Measurements from ENCODE around the gene JAK1.
"Not testable (repeated sequence)": the region's sequence is repeated elsewhere in the genome, so short reads cannot be mapped to it uniquely, and the experiment has no call there.

Gene JAK1

GRCh38 chr1:64942118-64942517 lies 24.2 kb downstream of the JAK1 start:
- Histone ChIP-seq H3K4me1 (ENCODE audit: insufficient read depth, low read length) (no peaks in the 10 kb centered on the region), H3K36me3 (ENCODE audit: insufficient read depth, low read depth, low read length) (no peaks in the 10 kb centered on the region), H3K9me3 (ENCODE audit: insufficient read depth, low read depth, low read length) (no peaks in the 10 kb centered on the region), H3K27ac (ENCODE audit: low read length) (no peak overlapping the region), H3K4me3 (ENCODE audit: low read length) (no peak overlapping the region), H3K9ac (ENCODE audit: low read depth, low read length) (no peak overlapping the region), H3K27me3 (ENCODE audit: insufficient read depth, low read length) (no peaks in the 10 kb centered on the region)

- no peaks in the 10 kb centered on the region for H3K4me1 ChIP-seq (ENCODE audit: insufficient read depth, low read length)
- no peaks in the 10 kb centered on the region for H3K9me3 ChIP-seq (ENCODE audit: insufficient read depth, low read depth, low read length)
- no peak overlapping the region for H3K27ac ChIP-seq (ENCODE audit: low read length)
These were observed 24.8 kb downstream of the JAK1 start for GRCh38 chr1:64941461-64942117.

GRCh38 chr1:64940025-64940424 lies 26.3 kb downstream of the JAK1 start:
- Histone ChIP-seq H3K36me3 (ENCODE audit: insufficient read depth, low read depth, low read length) (no peaks in the 10 kb centered on the region), H3K4me3 (ENCODE audit: low read length) (no peak overlapping the region), H3K9ac (ENCODE audit: low read depth, low read length) (no peak overlapping the region), H3K4me1 (ENCODE audit: insufficient read depth, low read length) (no peaks in the 10 kb centered on the region), H3K27ac (ENCODE audit: low read length) (no peak overlapping the region), H3K27me3 (ENCODE audit: insufficient read depth, low read length) (no peaks in the 10 kb centered on the region), H3K9me3 (ENCODE audit: insufficient read depth, low read depth, low read length) (no peaks in the 10 kb centered on the region)

More at GRCh38 chr1:64941461-64942117, 24.8 kb downstream of the JAK1 start:
- no peak overlapping the region for H3K9ac ChIP-seq (ENCODE audit: low read depth, low read length)
- H3K27me3 ChIP-seq (ENCODE audit: insufficient read depth, low read length): no peaks in the 10 kb centered on the region
- H3K36me3 ChIP-seq (ENCODE audit: insufficient read depth, low read depth, low read length): no peaks in the 10 kb centered on the region
- H3K4me3 ChIP-seq (ENCODE audit: low read length): no peak overlapping the region

- Histone ChIP-seq H3K9me3 (ENCODE audit: insufficient read depth, low read depth, low read length) (no peaks in the 10 kb centered on the region), H3K36me3 (ENCODE audit: insufficient read depth, low read depth, low read length) (no peaks in the 10 kb centered on the region), H3K4me1 (ENCODE audit: insufficient read depth, low read length) (no peaks in the 10 kb centered on the region), H3K9ac (ENCODE audit: low read depth, low read length) (no peak overlapping the region), H3K27me3 (ENCODE audit: insufficient read depth, low read length) (no peaks in the 10 kb centered on the region), H3K27ac (ENCODE audit: low read length) (no peak overlapping the region), H3K4me3 (ENCODE audit: low read length) (no peak overlapping the region)
These were observed 27.4 kb downstream of the JAK1 start for GRCh38 chr1:64938991-64939390.

GRCh38 chr1:64936956-64937355 lies 29.4 kb downstream of the JAK1 start:
- no peaks in the 10 kb centered on the region for H3K9me3 ChIP-seq (ENCODE audit: insufficient read depth, low read depth, low read length)
- no peak overlapping the region for H3K27ac ChIP-seq (ENCODE audit: low read length)
- no peaks in the 10 kb centered on the region for H3K4me1 ChIP-seq (ENCODE audit: insufficient read depth, low read length)

GRCh38 chr1:64935551-64936155 lies 30.7 kb downstream of the JAK1 start:
- H3K27me3 ChIP-seq (ENCODE audit: insufficient read depth, low read length): no peaks in the 10 kb centered on the region
- H3K27ac ChIP-seq (ENCODE audit: low read length): no peak overlapping the region
- H3K36me3 ChIP-seq (ENCODE audit: insufficient read depth, low read depth, low read length): no peaks in the 10 kb centered on the region
- H3K9me3 ChIP-seq (ENCODE audit: insufficient read depth, low read depth, low read length): no peaks in the 10 kb centered on the region
- H3K4me1 ChIP-seq (ENCODE audit: insufficient read depth, low read length): no peaks in the 10 kb centered on the region
- H3K9ac ChIP-seq (ENCODE audit: low read depth, low read length): no peak overlapping the region
- no peak overlapping the region for H3K4me3 ChIP-seq (ENCODE audit: low read length)

More at GRCh38 chr1:64936956-64937355, 29.4 kb downstream of the JAK1 start:
- H3K9ac ChIP-seq (ENCODE audit: low read depth, low read length): no peak overlapping the region
- no peaks in the 10 kb centered on the region for H3K27me3 ChIP-seq (ENCODE audit: insufficient read depth, low read length)
- no peak overlapping the region for H3K4me3 ChIP-seq (ENCODE audit: low read length)
- no peaks in the 10 kb centered on the region for H3K36me3 ChIP-seq (ENCODE audit: insufficient read depth, low read depth, low read length)

- Histone ChIP-seq H3K27ac (ENCODE audit: low read length) (no peak overlapping the region), H3K4me3 (ENCODE audit: low read length) (no peak overlapping the region), H3K9me3 (ENCODE audit: insufficient read depth, low read depth, low read length) (no peaks in the 10 kb centered on the region), H3K4me1 (ENCODE audit: insufficient read depth, low read length) (no peaks in the 10 kb centered on the region), H3K27me3 (ENCODE audit: insufficient read depth, low read length) (no peaks in the 10 kb centered on the region), H3K36me3 (ENCODE audit: insufficient read depth, low read depth, low read length) (no peaks in the 10 kb centered on the region), H3K9ac (ENCODE audit: low read depth, low read length) (no peak overlapping the region)
These were observed 31.5 kb downstream of the JAK1 start for GRCh38 chr1:64934878-64935275.

GRCh38 chr1:64934115-64934877 lies 32.1 kb downstream of the JAK1 start:
- no peaks in the 10 kb centered on the region for H3K27me3 ChIP-seq (ENCODE audit: insufficient read depth, low read length)
- no peaks in the 10 kb centered on the region for H3K36me3 ChIP-seq (ENCODE audit: insufficient read depth, low read depth, low read length)
- H3K9me3 ChIP-seq (ENCODE audit: insufficient read depth, low read depth, low read length): no peaks in the 10 kb centered on the region
- H3K27ac ChIP-seq (ENCODE audit: low read length): no peak overlapping the region
- H3K4me1 ChIP-seq (ENCODE audit: insufficient read depth, low read length): no peaks in the 10 kb centered on the region
- no peak overlapping the region for H3K9ac ChIP-seq (ENCODE audit: low read depth, low read length)
- no peak overlapping the region for H3K4me3 ChIP-seq (ENCODE audit: low read length)

GRCh38 chr1:64933296-64934070 lies 32.9 kb downstream of the JAK1 start:
- H3K9me3 ChIP-seq (ENCODE audit: insufficient read depth, low read depth, low read length): no peaks in the 10 kb centered on the region
- H3K36me3 ChIP-seq (ENCODE audit: insufficient read depth, low read depth, low read length): no peaks in the 10 kb centered on the region
- H3K4me1 ChIP-seq (ENCODE audit: insufficient read depth, low read length): peaks cover under 1% of the 10 kb centered on the region; the same call in 1 of the 2 replicates
- H3K4me3 ChIP-seq (ENCODE audit: low read length): no peak overlapping the region
- H3K27ac ChIP-seq (ENCODE audit: low read length): no peak overlapping the region
- no peak overlapping the region for H3K9ac ChIP-seq (ENCODE audit: low read depth, low read length)
- no peaks in the 10 kb centered on the region for H3K27me3 ChIP-seq (ENCODE audit: insufficient read depth, low read length)

- Histone ChIP-seq H3K4me1 (ENCODE audit: insufficient read depth, low read length) (peaks cover 6% of the 10 kb centered on the region; the same call in 1 of the 2 replicates), H3K27me3 (ENCODE audit: insufficient read depth, low read length) (no peaks in the 10 kb centered on the region), H3K27ac (ENCODE audit: low read length) (no peak overlapping the region), H3K9ac (ENCODE audit: low read depth, low read length) (no peak overlapping the region), H3K9me3 (ENCODE audit: insufficient read depth, low read depth, low read length) (no peaks in the 10 kb centered on the region), H3K36me3 (ENCODE audit: insufficient read depth, low read depth, low read length) (no peaks in the 10 kb centered on the region), H3K4me3 (ENCODE audit: low read length) (no peak overlapping the region)
These were observed 33.4 kb downstream of the JAK1 start for GRCh38 chr1:64932962-64933295.

- not testable (repeated sequence) for H3K4me3 ChIP-seq (ENCODE audit: low read length); H3K9me3 ChIP-seq (ENCODE audit: insufficient read depth, low read depth, low read length); H3K36me3 ChIP-seq (ENCODE audit: insufficient read depth, low read depth, low read length); H3K9ac ChIP-seq (ENCODE audit: low read depth, low read length); H3K27ac ChIP-seq (ENCODE audit: low read length); H3K27me3 ChIP-seq (ENCODE audit: insufficient read depth, low read length); H3K4me1 ChIP-seq (ENCODE audit: insufficient read depth, low read length)
These were observed 35.7 kb downstream of the JAK1 start for GRCh38 chr1:64930640-64931039.

Data from iPS-20b (cell line).